Chondrocyte (in vitro differentiated cells): ENCODE results near the gene ALG9. TPM values are rescaled to one million over a fixed set of nuclear protein-coding genes. Genes with fewer than 3 reads are reported as not detected.

Experiments used
- DNase-seq: peaks from one replicate; pipeline ENCODE4 v3.0.0; 2021; ENCODE audit warnings: mixed read lengths, low spot score
- H3K27ac Mint-ChIP-seq: one replicate; pipeline ENCODE4 v1.8.0; 2021; ENCODE audit warnings: mild to moderate bottlenecking, moderate library complexity, mixed read lengths; ENCODE audit not compliant: unreplicated experiment
- H3K27me3 Mint-ChIP-seq: 2 replicates; pipeline ENCODE4 v1.8.0; 2021; ENCODE audit warnings: low read depth, mixed read lengths
- H3K36me3 Mint-ChIP-seq: 2 replicates; pipeline ENCODE4 v1.8.0; 2021; ENCODE audit warnings: low read depth, mixed read lengths
- H3K4me1 Mint-ChIP-seq: 2 replicates; pipeline ENCODE4 v1.8.0; 2021; ENCODE audit warnings: low read depth, mild to moderate bottlenecking, mixed read lengths
- H3K4me3 Mint-ChIP-seq: one replicate; pipeline ENCODE4 v1.8.0; 2021; ENCODE audit warnings: mild to moderate bottlenecking, moderate library complexity, mixed read lengths; ENCODE audit not compliant: unreplicated experiment
- H3K9me3 Mint-ChIP-seq: 2 replicates; pipeline ENCODE4 v1.8.0; 2021; ENCODE audit warnings: low read depth, mixed read lengths
- CTCF ChIP-seq: fragments of 200-600 bp; sonication (generic); IDR thresholded peaks from 2 replicates; pipeline ENCODE4 v1.5.0; 2021; ENCODE audit warnings: antibody characterized with exemption, mild to moderate bottlenecking, moderate library complexity
- total RNA-seq: library from RNA; stranded (reverse); gene quantifications from 3 replicates; pipeline ENCODE4 v1.2.1, GENCODE V29; 2021

Gene ALG9
- total RNA-seq, 1 donor from 2014 or later = 29.8 TPM

- Mint-ChIP-seq H3K27me3 (no peaks in the 10 kb centered on the region), H3K27ac (no peak overlapping the region), H3K36me3 (no peaks in the 10 kb centered on the region), H3K4me3 (no peak overlapping the region), H3K9me3 (no peaks in the 10 kb centered on the region), H3K4me1 (peaks cover 71% of the 10 kb centered on the region)
- no peak for DNase-seq
- TF ChIP-seq CTCF = no peak
These were observed 45.4 kb upstream of the ALG9 start for GRCh38 chr11:111916768-111917167.

GRCh38 chr11:111913997-111914396, 42.6 kb upstream of the ALG9 start:
- no peak for DNase-seq
- Mint-ChIP-seq H3K9me3 (no peaks in the 10 kb centered on the region), H3K27ac (peak overlapping the region; percentile 100), H3K36me3 (peaks cover 15% of the 10 kb centered on the region), H3K4me1 (peaks cover 87% of the 10 kb centered on the region), H3K4me3 (peak overlapping the region; percentile 56), H3K27me3 (no peaks in the 10 kb centered on the region)
- TF ChIP-seq CTCF = peak; percentile 42

- no peak for TF ChIP-seq CTCF
- DNase-seq = no peak
- Mint-ChIP-seq H3K36me3 (peaks cover 20% of the 10 kb centered on the region), H3K27ac (peak overlapping the region; percentile 100), H3K4me1 (peaks cover 87% of the 10 kb centered on the region), H3K4me3 (peak overlapping the region; percentile 66), H3K9me3 (no peaks in the 10 kb centered on the region), H3K27me3 (no peaks in the 10 kb centered on the region)
These were observed 41.9 kb upstream of the ALG9 start for GRCh38 chr11:111913031-111913861.

GRCh38 chr11:111912535-111912934, 41.2 kb upstream of the ALG9 start, which contains the start of gene HSPB2:
Gene HSPB2, plus strand, starts transcription at chr11:111912734. Its CDS starts 96 bp downstream, at chr11:111912830.
- Mint-ChIP-seq H3K36me3 (peaks cover 20% of the 10 kb centered on the region), H3K27me3 (no peaks in the 10 kb centered on the region), H3K27ac (peak within 1 kb of the TSS; percentile 100), H3K4me1 (peaks cover 88% of the 10 kb centered on the region), H3K4me3 (peak within 1 kb of the TSS; percentile 98), H3K9me3 (no peaks in the 10 kb centered on the region)
- TF ChIP-seq CTCF = no peak
- no peak for DNase-seq

GRCh38 chr11:111911563-111912401, 40.4 kb upstream of the ALG9 start, which contains the start of gene CRYAB:
Gene CRYAB, minus strand, starts transcription at chr11:111911770. Its CDS starts 46 bp downstream, at chr11:111911724.
- TF ChIP-seq CTCF = no peak
- DNase-seq = no peak
- Mint-ChIP-seq H3K27ac (peak within 1 kb of the TSS; percentile 100), H3K36me3 (peaks cover 22% of the 10 kb centered on the region), H3K4me3 (peak within 1 kb of the TSS; percentile 98), H3K9me3 (no peaks in the 10 kb centered on the region), H3K27me3 (no peaks in the 10 kb centered on the region), H3K4me1 (peaks cover 88% of the 10 kb centered on the region)
